ENCODE results near the gene RXRA.
A peak's percentile ranks its signal among the peaks of the same experiment; 100 is the strongest.

RXRA gene

GRCh38 chr9:134369416-134370212, 43.4 kb downstream of the RXRA start:
- DNase-seq, result no peak

- DNase-seq, result no peak
Measured at GRCh38 chr9:134370213-134370492, 43.9 kb downstream of the RXRA start.

- DNase-seq, result no peak
Measured at GRCh38 chr9:134370638-134371037, 44.4 kb downstream of the RXRA start.

GRCh38 chr9:134371731-134372130, 45.5 kb downstream of the RXRA start:
- no peak for DNase-seq

GRCh38 chr9:134372581-134373267, 46.5 kb downstream of the RXRA start:
- no peak for DNase-seq

- DNase-seq, result no peak
Measured at GRCh38 chr9:134373269-134373668, 47.0 kb downstream of the RXRA start.

GRCh38 chr9:134373953-134374300, 47.7 kb downstream of the RXRA start:
- DNase-seq, result no peak

- DNase-seq, result no peak
Measured at GRCh38 chr9:134374301-134375010, 48.2 kb downstream of the RXRA start.

GRCh38 chr9:134375011-134375390, 48.7 kb downstream of the RXRA start:
- no peak for DNase-seq

GRCh38 chr9:134375430-134376385, 49.5 kb downstream of the RXRA start:
- DNase-seq, result no peak

GRCh38 chr9:134376386-134377142, 50.3 kb downstream of the RXRA start:
- no peak for DNase-seq

- DNase-seq, result no peak
Measured at GRCh38 chr9:134377143-134377484, 50.9 kb downstream of the RXRA start.

- DNase-seq, result no peak
Measured at GRCh38 chr9:134377976-134378375, 51.7 kb downstream of the RXRA start.

GRCh38 chr9:134378901-134379338, 52.7 kb downstream of the RXRA start:
- no peak for DNase-seq

- DNase-seq, result no peak
Measured at GRCh38 chr9:134379831-134380365, 53.6 kb downstream of the RXRA start.

- no peak for DNase-seq
Measured at GRCh38 chr9:134380542-134381271, 54.5 kb downstream of the RXRA start.

GRCh38 chr9:134381272-134381661, 55.0 kb downstream of the RXRA start:
- DNase-seq, result no peak

GRCh38 chr9:134381671-134382516, 55.6 kb downstream of the RXRA start:
- DNase-seq, result peak; percentile 45

GRCh38 chr9:134382733-134383132, 56.5 kb downstream of the RXRA start:
- DNase-seq, result no peak

- DNase-seq, result no peak
Measured at GRCh38 chr9:134383148-134383547, 56.9 kb downstream of the RXRA start.
